ENCODE results near the gene ALDH5A1. TPM values are rescaled to one million over a fixed set of nuclear protein-coding genes. Genes with fewer than 3 reads are reported as not detected.
A peak's percentile ranks its signal among the peaks of the same experiment; 100 is the strongest.

The ALDH5A1 gene
- total and polyA plus RNA-seq, 2 of the 13 experiments (the other 11 are each of a cell fraction or from before 2014, with no cell fraction given), result 12.8 to 32.5 TPM

GRCh38 chr6:24583463-24584381, 89.0 kb downstream of the ALDH5A1 start (continued):
- TF ChIP-seq ZUFSP (CRISPR knock-in tag; IDR thresholded peaks at IDR 0.05; ENCODE audit: borderline replicate concordance) (no peak), SMC3 (IDR thresholded peaks at IDR 0.05; ENCODE audit: low read length) (peak; percentile 91), ZSCAN12 (CRISPR knock-in tag; IDR thresholded peaks at IDR 0.05) (0 out of 2 replicates have a peak, but pooled peaks have one; percentile 19), TEAD3 (CRISPR knock-in tag; optimal IDR thresholded peaks at IDR 0.05; ENCODE audit: borderline replicate concordance) (peak; percentile 13), THAP11 (CRISPR knock-in tag; IDR thresholded peaks at IDR 0.05) (peak; percentile 22; the same call in 1 of the 2 replicates), BCLAF1 (IDR thresholded peaks at IDR 0.05) (no peak), TARDBP (CRISPR knock-in tag; IDR thresholded peaks at IDR 0.05) (no peak), ZNF557 (CRISPR knock-in tag; IDR thresholded peaks at IDR 0.05) (no peak), RAD21 (CRISPR knock-in tag; IDR thresholded peaks at IDR 0.05) (peak; percentile 47; the same call in 1 of the 2 replicates), HNF4G (IDR thresholded peaks at IDR 0.05; ENCODE audit: borderline replicate concordance, low read depth, low read length) (no peak), HNF4G (CRISPR knock-in tag; IDR thresholded peaks at IDR 0.05; ENCODE audit: borderline replicate concordance, low read depth) (no peak), MZF1 (CRISPR knock-in tag; IDR thresholded peaks at IDR 0.05; ENCODE audit: borderline replicate concordance) (no peak), KAT8 (CRISPR knock-in tag; IDR thresholded peaks at IDR 0.05) (0 out of 2 replicates have a peak, but pooled peaks have one; percentile 15), MXI1 (IDR thresholded peaks at IDR 0.05; ENCODE audit: borderline replicate concordance, low read depth, low read length) (no peak), MIXL1 (CRISPR knock-in tag; IDR thresholded peaks at IDR 0.05) (peak; percentile 70; the same call in 1 of the 2 replicates), FOXO4 (CRISPR knock-in tag; conservative IDR thresholded peaks at IDR 0.05) (no peak), CREB1 (IDR thresholded peaks at IDR 0.05) (0 out of 2 replicates have a peak, but pooled peaks have one; percentile 14), CREB1 (CRISPR knock-in tag; IDR thresholded peaks at IDR 0.05) (no peak), RORA (CRISPR knock-in tag; IDR thresholded peaks at IDR 0.05) (no peak), ZMYM4 (CRISPR knock-in tag; IDR thresholded peaks at IDR 0.05) (peak; percentile 16; the same call in 1 of the 2 replicates), ZMYM2 (CRISPR knock-in tag; IDR thresholded peaks at IDR 0.05) (no peak)

Data from HepG2 (cell line).